SH-SY5Y (cell line): ENCODE results near the gene SPPL2B.

Experiments used
- GATA2 ChIP-seq: IDR thresholded peaks from 2 replicates; pipeline ENCODE4 v1.6.1; 2011; ENCODE audit warnings: mild to moderate bottlenecking, low read depth, low read length
- GATA3 ChIP-seq: IDR thresholded peaks from 2 replicates; pipeline ENCODE4 v1.6.1; 2011; ENCODE audit warnings: low read depth, mild to moderate bottlenecking, low read length, moderate library complexity

- TF ChIP-seq GATA2 (no peak), GATA3 (no peak)
Observed at GRCh38 chr19:2302319-2303210, 25.9 kb upstream of the SPPL2B start.
